OCI-LY3 (cell line): ENCODE measurements around the gene ZSCAN21.

Source experiments
- H2AFZ ChIP-seq: fragments of 200-600, 300-600 bp; shearing (Covaris generic); 2 replicates; pipeline ENCODE4 v1.6.0; 2014; ENCODE audit warnings: antibody characterized with exemption, low read depth, low read length
- H3K27ac ChIP-seq: fragments of 200-600, 300-600 bp; sonication (generic); 2 replicates; pipeline ENCODE4 v1.5.1; 2014; ENCODE audit warnings: mild to moderate bottlenecking, low read length, moderate library complexity, mixed read lengths
- H3K27me3 ChIP-seq: fragments of 200-600, 300-600 bp; sonication (generic); 2 replicates; pipeline ENCODE4 v1.6.1; 2014; ENCODE audit warnings: low read depth, low read length, mixed read lengths
- H3K36me3 ChIP-seq: fragments of 200-600, 300-600 bp; sonication (generic); replicated peaks from 2 replicates; pipeline ENCODE3; 2014; ENCODE audit warnings: low read depth, low read length, mixed read lengths
- H3K4me1 ChIP-seq: fragments of 300-600, 200-600 bp; sonication (generic); 2 replicates; pipeline ENCODE4 v1.6.1; 2014; ENCODE audit warnings: low read length, mixed read lengths
- H3K4me2 ChIP-seq: fragments of 200-600, 300-600 bp; sonication (generic); 2 replicates; pipeline ENCODE4 v1.6.1; 2014; ENCODE audit warnings: low read length, mixed read lengths
- H3K4me3 ChIP-seq: fragments of 300-600, 200-600 bp; sonication (generic); 2 replicates; pipeline ENCODE4 v1.5.1; 2014; ENCODE audit warnings: antibody characterized with exemption, mild to moderate bottlenecking, low read length, moderate library complexity
- H3K79me2 ChIP-seq: fragments of 300-600, 200-600 bp; shearing (Covaris generic); 2 replicates; pipeline ENCODE4 v1.6.1; 2014; ENCODE audit warnings: mild to moderate bottlenecking, low read length, mixed read lengths
- H3K9ac ChIP-seq: fragments of 300-600, 200-600 bp; shearing (Covaris generic); 2 replicates; pipeline ENCODE4 v1.6.0; 2014; ENCODE audit warnings: mild to moderate bottlenecking, low read length, moderate library complexity
- H3K9me3 ChIP-seq: fragments of 200-600, 300-600 bp; shearing (Covaris generic); 2 replicates; pipeline ENCODE4 v1.6.1; 2014; ENCODE audit warnings: low read length, mixed read lengths; ENCODE audit not compliant: insufficient read depth
- H4K20me1 ChIP-seq: fragments of 200-600, 300-600 bp; sonication (generic); 2 replicates; pipeline ENCODE4 v1.6.1; 2016; ENCODE audit warnings: low read length, mixed read lengths; ENCODE audit not compliant: insufficient read depth
- EZH2phosphoT487 ChIP-seq: fragments of 200-600 bp; shearing (Covaris generic); IDR thresholded peaks from 2 replicates; pipeline ENCODE4 v1.6.1; 2018; ENCODE audit warnings: antibody characterized with exemption, mixed run types, low read depth
- TF ChIP-seq, protein P1 (sequence below): fragments of 200-600, 300-600 bp; sonication (generic); IDR thresholded peaks from 2 replicates; pipeline ENCODE4 v1.5.1; 2014; ENCODE audit warnings: antibody characterized with exemption, low read length, low read depth

Gene ZSCAN21

DNA sequence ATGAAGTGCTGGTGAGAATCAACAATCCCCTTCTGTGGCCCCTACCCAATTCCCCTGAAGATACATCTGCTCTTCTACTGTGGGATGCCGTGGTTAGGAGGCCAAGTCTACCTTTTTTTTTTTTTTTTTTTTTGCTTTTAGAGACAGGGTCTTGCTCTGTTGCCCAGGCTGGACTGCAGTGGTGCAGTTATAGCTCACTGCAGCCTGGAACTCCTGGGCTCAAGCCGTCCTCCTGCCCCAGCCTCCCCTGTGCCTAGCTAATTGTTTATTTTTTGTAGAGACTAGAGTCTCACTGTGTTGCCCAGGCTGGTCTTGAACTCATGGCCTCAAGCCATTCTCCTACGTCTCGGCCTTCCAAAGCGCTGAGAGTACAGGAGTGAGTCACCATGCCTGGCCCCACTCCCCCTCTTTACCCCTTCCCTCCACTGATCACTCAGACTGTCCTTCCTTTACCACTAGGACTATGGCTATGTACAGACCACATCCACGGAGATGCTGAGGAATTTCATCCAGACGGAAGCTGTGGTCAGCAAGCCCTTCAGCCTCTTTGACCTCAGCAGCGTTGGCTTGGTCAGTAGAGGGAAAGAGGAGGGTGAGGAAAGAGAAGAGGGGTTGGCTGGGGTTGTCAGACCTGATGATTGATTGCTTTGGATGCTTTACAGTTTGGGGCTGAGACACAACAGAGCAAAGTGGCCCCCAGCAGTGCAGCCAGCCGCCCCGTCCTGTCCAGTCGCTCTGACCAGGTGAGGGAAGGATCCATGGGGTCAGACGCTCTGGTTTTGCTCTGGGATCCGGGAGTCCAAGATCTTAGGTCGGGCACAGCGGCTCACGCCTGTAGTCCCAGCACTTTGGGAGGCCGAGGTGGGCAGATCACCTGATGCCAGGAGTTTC is 53.6 kb downstream of the ZSCAN21 start:
- Histone ChIP-seq H3K4me1 (peaks cover 12% of the 10 kb centered on the region), H3K27me3 (no peaks in the 10 kb centered on the region), H3K27ac (no peak overlapping the region), H3K9ac (no peak overlapping the region), H3K9me3 (no peaks in the 10 kb centered on the region), H3K36me3 (peaks cover 23% of the 10 kb centered on the region), H3K79me2 (peaks cover 38% of the 10 kb centered on the region), H2AFZ (no peak overlapping the region), H3K4me2 (peak overlapping the region; percentile 81), H4K20me1 (peaks cover 18% of the 10 kb centered on the region), H3K4me3 (no peak overlapping the region)
- TF ChIP-seq, protein P1, sequence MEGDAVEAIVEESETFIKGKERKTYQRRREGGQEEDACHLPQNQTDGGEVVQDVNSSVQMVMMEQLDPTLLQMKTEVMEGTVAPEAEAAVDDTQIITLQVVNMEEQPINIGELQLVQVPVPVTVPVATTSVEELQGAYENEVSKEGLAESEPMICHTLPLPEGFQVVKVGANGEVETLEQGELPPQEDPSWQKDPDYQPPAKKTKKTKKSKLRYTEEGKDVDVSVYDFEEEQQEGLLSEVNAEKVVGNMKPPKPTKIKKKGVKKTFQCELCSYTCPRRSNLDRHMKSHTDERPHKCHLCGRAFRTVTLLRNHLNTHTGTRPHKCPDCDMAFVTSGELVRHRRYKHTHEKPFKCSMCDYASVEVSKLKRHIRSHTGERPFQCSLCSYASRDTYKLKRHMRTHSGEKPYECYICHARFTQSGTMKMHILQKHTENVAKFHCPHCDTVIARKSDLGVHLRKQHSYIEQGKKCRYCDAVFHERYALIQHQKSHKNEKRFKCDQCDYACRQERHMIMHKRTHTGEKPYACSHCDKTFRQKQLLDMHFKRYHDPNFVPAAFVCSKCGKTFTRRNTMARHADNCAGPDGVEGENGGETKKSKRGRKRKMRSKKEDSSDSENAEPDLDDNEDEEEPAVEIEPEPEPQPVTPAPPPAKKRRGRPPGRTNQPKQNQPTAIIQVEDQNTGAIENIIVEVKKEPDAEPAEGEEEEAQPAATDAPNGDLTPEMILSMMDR = no peak
- TF ChIP-seq EZH2phosphoT487 = no peak

DNA sequence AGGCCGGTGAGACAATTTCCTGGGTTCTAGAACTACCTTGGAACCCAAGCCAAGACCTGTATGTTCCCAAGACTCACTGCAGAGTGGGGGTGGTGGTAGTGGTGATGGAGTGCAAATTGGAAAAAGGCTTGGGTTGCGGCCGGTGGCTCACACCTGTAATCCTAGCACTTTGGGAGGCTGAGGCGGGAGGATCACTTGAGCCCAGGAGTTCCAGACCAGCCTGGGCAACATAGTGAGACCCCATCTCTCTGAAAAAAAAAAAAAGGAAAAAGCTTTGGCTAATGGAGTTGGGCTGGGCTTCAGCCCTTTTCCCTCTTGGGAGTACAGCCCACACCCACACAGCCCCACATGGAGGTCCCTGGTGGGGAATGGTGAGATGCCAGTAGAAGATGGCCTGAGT is 56.0 kb downstream of the ZSCAN21 start:
- Histone ChIP-seq H3K36me3 (peaks cover 17% of the 10 kb centered on the region), H3K4me1 (peaks cover 6% of the 10 kb centered on the region), H3K27me3 (no peaks in the 10 kb centered on the region), H2AFZ (no peak overlapping the region), H3K79me2 (peaks cover 15% of the 10 kb centered on the region), H3K9me3 (no peaks in the 10 kb centered on the region), H4K20me1 (no peaks in the 10 kb centered on the region), H3K4me2 (no peak overlapping the region), H3K27ac (no peak overlapping the region), H3K4me3 (no peak overlapping the region), H3K9ac (no peak overlapping the region)
- TF ChIP-seq EZH2phosphoT487 = no peak
- TF ChIP-seq, protein P1 = no peak

DNA sequence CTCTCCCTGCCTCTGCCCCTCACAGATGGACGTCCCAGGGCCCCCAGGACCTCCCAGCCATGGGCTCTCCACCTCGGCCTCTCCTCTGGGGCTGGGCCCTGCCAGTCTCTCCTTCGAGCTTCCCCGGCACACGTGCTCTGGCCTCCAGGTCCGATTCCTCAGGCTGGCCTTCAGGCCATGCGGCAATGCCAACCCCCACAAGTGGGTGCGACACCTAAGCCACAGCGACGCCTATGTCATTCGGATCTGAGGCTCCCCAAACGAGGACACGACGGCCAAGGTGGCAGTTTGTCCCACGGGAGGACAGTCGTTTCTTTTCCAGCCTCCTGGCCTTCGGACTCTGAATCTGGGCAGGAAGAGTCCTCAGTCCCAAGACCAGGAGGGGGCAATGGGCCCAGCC is 57.1 kb downstream of the ZSCAN21 start:
- peaks cover 24% of the 10 kb centered on the region for H3K36me3 ChIP-seq
- no peak for TF ChIP-seq EZH2phosphoT487
- TF ChIP-seq, protein P1 = no peak
- H3K4me3 ChIP-seq = no peak overlapping the region
- no peaks in the 10 kb centered on the region for H3K9me3 ChIP-seq
- H3K9ac ChIP-seq = no peak overlapping the region
- peaks cover 8% of the 10 kb centered on the region for H3K79me2 ChIP-seq
- H3K4me1 ChIP-seq = peaks cover 6% of the 10 kb centered on the region
- no peaks in the 10 kb centered on the region for H3K27me3 ChIP-seq
- no peaks in the 10 kb centered on the region for H4K20me1 ChIP-seq
- no peak overlapping the region for H3K27ac ChIP-seq
- H2AFZ ChIP-seq = no peak overlapping the region
- no peak overlapping the region for H3K4me2 ChIP-seq

DNA sequence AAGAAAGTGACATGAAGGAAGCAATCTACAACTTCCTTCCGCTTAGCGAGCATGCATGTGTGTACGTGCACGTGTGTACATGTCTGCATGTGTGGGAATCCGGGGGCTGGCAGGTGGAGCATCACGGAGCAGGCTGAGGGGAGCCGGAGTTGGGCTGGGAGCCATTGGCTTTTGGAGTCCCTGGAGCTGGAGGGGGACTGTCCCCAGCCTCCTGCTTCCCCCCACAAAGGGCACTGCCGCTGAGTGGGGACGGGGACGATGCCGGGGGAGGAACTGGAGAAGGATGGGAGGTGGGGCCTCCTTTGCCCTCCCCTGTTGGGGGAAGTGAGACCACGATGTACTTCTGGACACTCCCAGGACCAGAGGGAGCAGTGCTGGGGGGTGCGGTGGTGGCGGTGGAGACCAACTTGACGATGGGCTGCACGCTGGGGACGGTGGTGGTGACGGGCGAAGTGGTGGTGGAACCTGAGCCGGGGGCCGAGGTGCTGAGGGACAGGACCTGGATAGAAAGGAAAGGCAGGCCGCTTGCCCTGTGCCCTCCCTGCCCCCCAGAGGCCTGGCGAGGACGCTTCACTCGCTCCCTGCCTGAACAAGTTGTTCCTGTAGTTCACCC is 57.7 kb downstream of the ZSCAN21 start:
- Histone ChIP-seq H3K27ac (no peak overlapping the region), H3K36me3 (peaks cover 30% of the 10 kb centered on the region), H3K9ac (no peak overlapping the region)

More for the DNA sequence above, 57.7 kb downstream of the ZSCAN21 start:
- H3K27me3 ChIP-seq = no peaks in the 10 kb centered on the region
- peaks cover 5% of the 10 kb centered on the region for H3K79me2 ChIP-seq
- no peaks in the 10 kb centered on the region for H3K9me3 ChIP-seq
- H2AFZ ChIP-seq = no peak overlapping the region
- TF ChIP-seq EZH2phosphoT487 = no peak
- TF ChIP-seq, protein P1 = no peak
- no peaks in the 10 kb centered on the region for H4K20me1 ChIP-seq
- H3K4me1 ChIP-seq = peaks cover 6% of the 10 kb centered on the region
- H3K4me2 ChIP-seq = no peak overlapping the region
- no peak overlapping the region for H3K4me3 ChIP-seq
